Fibroblast of gingiva (primary cell): ENCODE measurements around the gene ARID5B.
"Not testable (repeated sequence)": the region's sequence is repeated elsewhere in the genome, so short reads cannot be mapped to it uniquely, and the experiment has no call there.

Experiments used
- DNase-seq: peaks from one replicate; pipeline ENCODE4 v3.0.0-alpha.2; 2011; ENCODE audit warnings: low read depth

Gene ARID5B

GRCh38 chr10:61900829-61901792 lies at the start of gene ARID5B:
ARID5B (plus strand) TSS chr10:61901699; CDS start chr10:61901710, 11 bp downstream.
- peak; percentile 78 for DNase-seq

GRCh38 chr10:61852261-61852660 lies 49.2 kb upstream of the ARID5B start:
- no peak for DNase-seq

- no peak for DNase-seq
Observed at GRCh38 chr10:61855771-61856170, 45.7 kb upstream of the ARID5B start.

GRCh38 chr10:61857746-61858145 lies 43.8 kb upstream of the ARID5B start:
- DNase-seq = no peak

GRCh38 chr10:61859786-61860185 lies 41.7 kb upstream of the ARID5B start:
- no peak for DNase-seq

- peak; percentile 5 for DNase-seq
Observed at GRCh38 chr10:61860964-61861758, 40.3 kb upstream of the ARID5B start.

- DNase-seq = no peak
Observed at GRCh38 chr10:61863981-61864380, 37.5 kb upstream of the ARID5B start.

DNA sequence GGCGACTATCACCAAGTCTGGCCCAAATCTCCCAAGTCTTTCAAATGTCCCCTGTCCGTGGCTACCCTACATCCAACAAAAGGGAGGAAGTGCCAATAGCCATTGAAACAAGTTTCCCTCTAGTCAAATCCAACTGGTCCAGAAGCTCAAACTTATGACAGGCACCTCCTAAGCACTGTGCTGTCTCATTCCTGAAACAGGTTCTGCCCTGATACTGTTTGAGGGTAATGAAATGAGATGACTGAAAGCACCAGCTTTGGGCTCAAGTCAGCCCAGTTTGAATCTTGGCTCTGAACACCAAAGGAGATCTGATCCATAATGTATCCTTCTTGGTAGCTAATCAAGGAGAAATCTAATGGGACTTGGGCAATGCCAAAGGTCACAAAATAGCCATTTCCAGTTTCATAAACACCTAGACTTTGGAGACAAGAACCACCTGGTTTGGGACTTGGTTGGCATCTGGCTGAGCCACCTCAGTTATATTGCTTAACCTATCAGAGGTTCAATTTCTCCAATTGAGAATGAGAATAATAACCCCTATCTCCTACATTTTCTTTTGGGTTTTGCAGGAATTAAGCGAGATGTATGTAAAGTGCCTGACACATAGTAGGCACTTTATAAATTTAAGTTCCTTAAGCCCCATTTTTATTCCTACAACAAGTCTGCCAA lies 34.7 kb upstream of the ARID5B start:
- no peak for DNase-seq

GRCh38 chr10:61867374-61867773 lies 34.1 kb upstream of the ARID5B start:
- DNase-seq = not testable (repeated sequence)

DNA sequence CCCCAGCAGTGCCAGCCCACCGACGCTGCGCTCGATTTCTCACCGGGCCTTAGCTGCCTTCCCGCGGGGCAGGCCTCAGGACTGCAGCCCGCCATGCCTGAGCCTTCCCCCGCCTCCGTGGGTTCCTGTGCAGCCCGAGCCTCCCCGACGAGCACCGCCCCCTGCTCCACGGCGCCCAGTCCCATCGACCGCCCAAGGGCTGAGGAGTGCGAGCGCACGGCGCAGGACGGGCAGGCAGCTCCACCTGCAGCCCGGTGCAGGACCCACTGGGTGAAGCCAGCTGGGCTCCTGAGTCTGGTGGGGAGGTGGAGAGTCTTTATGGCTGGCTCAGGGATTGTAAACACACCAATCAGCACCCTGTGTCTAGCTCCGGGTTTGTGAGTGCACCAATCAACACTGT lies 33.7 kb upstream of the ARID5B start:
- not testable (repeated sequence) for DNase-seq

- DNase-seq = no peak
Observed at GRCh38 chr10:61869041-61869675, 32.3 kb upstream of the ARID5B start.

DNA sequence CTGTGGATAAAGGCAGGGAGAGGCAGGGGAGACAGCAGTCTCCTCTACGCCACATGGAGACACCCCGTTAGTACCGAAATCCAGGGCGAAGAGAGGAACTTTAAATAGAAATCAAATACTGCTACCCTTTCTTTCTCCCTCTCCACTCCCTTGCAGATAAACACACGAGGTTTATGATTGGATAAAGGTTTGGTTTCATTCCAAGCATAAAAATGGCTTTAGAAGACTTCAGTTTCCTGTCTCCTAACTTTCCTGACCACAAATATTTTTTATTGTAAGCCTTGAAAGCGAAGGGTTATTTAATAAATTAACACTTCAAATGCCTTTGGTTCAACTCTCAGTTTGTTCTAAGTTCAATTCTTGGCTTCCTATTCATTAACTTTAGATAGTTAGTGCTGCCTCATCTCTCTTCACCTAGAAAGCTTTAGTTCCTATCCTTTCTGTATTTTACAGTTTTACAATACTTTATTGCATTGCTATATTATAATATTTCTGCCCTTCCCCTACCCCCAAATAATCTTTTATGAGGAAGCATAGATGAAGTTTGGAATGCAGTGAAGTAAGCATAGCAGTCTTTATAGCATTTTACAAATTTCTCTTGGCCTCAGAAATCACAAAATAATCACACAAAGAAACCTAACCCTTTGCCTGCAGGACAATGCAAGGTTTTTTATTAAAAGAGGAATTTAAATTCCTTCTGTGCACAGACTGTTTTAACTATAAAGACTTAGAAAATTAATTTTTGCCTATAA lies 31.5 kb upstream of the ARID5B start:
- peak; percentile 31 for DNase-seq

GRCh38 chr10:61870526-61870895 lies 31.0 kb upstream of the ARID5B start:
- no peak for DNase-seq

DNA sequence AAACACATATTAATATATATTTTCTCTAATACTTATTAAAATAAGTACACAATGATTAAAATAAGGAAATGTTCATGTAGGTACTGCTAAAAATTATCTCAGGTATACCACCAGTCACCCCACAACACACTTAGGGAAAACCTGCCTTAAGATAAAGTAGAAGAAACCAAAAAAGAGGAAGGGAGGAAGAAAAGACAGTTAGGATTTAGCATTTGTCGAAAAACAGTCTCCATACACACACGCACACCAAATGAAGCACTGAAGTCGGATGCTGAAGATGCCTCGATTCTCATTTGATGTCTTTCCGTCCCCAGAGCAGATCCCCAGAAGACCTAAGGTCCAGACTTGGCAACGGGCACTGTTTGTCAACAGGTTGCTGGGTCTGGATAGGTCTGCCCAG lies 30.0 kb upstream of the ARID5B start:
- DNase-seq = no peak

GRCh38 chr10:61877887-61878739 lies 23.4 kb upstream of the ARID5B start:
- no peak for DNase-seq

GRCh38 chr10:61878740-61879068 lies 22.8 kb upstream of the ARID5B start:
- no peak for DNase-seq

DNA sequence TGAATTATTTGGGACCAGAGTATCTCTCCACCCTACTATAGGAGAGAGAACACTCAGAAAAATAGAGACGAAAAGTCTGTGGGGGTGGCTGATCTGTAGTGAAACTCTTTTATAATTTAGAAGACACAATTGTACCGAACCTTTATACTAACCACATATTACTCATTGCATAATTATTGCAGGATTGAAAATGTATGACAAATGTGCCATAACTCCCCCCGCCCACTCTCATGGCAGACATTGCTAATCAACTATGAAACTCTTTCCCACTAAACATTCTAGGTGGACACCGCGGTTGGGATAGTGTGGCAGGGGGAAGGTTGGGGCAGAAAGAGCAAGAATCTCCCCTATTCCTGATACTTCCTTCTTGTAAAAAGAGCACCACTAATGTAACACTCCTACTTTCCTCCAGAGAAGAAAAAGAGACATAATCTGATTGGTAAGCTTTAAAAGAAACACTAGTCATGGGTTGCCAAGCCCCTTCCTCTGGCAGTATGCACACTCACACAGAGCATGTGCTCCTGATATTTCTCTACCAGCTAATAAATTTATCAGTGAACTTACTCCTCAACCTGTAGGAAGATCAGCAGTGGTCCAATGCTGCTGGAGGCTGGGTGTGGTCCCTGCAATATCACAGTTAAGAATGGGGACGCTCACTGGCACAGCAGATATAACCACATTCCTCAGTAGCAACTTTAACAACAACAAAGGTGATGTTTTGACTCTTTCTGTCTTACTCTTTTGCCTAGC lies 18.7 kb upstream of the ARID5B start:
- no peak for DNase-seq

GRCh38 chr10:61883371-61884025 lies 18.0 kb upstream of the ARID5B start:
- no peak for DNase-seq

DNA sequence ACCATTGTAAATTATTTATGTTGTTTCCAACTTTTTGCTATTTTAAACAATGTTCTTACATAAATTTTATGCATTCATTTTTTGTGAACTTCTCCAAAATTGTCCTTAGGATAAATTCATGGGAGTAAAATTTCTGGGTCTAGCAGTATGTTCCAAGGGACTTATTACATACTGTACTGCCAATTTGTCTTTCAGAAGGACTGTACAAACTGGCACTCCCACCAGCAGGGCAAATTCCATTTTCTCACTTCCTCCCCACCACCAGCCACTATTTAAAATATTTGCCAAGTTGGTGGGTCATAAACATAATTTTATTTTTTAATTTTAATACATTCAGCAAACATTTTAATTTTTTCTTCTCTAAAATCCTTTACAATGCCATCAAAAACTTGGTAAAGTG lies 13.7 kb upstream of the ARID5B start:
- DNase-seq = no peak
